Measurements from ENCODE around the gene ATG4A. TPM values are rescaled to one million over a fixed set of nuclear protein-coding genes. Genes with fewer than 3 reads are reported as not detected.

ATG4A gene
- total RNA-seq, 1 donor from 2014 or later: 16.9 TPM

- TF ChIP-seq CTCF (IDR thresholded peaks at IDR 0.05): peak; percentile 8
- Histone ChIP-seq H3K27me3 (no peaks in the 10 kb centered on the region), H3K4me3 (no peak overlapping the region), H3K36me3 (no peaks in the 10 kb centered on the region), H3K4me1 (no peaks in the 10 kb centered on the region), H3K9me3 (no peaks in the 10 kb centered on the region), H3K27ac (no peak overlapping the region)
- intact Hi-C loops (cut with DNase I): no loop called here
- peak; percentile 21 for ATAC-seq
- DNase-seq: no peak
Measured at GRCh38 chrX:108165383-108166111, 74.0 kb downstream of the ATG4A start.

- no peak for TF ChIP-seq CTCF (IDR thresholded peaks at IDR 0.05)
- ATAC-seq (no peak), DNase-seq (no peak)
- Histone ChIP-seq H3K36me3 (no peaks in the 10 kb centered on the region), H3K27me3 (no peaks in the 10 kb centered on the region), H3K9me3 (no peaks in the 10 kb centered on the region), H3K4me1 (no peaks in the 10 kb centered on the region), H3K27ac (no peak overlapping the region), H3K4me3 (no peak overlapping the region)
- intact Hi-C loops (cut with DNase I): no loop called here
Measured at GRCh38 chrX:108167211-108167872, 75.8 kb downstream of the ATG4A start.

- Histone ChIP-seq H3K36me3 (no peaks in the 10 kb centered on the region), H3K27me3 (no peaks in the 10 kb centered on the region), H3K4me1 (no peaks in the 10 kb centered on the region), H3K4me3 (no peak overlapping the region), H3K9me3 (no peaks in the 10 kb centered on the region), H3K27ac (no peak overlapping the region)
- ATAC-seq: no peak
- DNase-seq: no peak
- TF ChIP-seq CTCF (IDR thresholded peaks at IDR 0.05): no peak
- intact Hi-C loops (cut with DNase I): no loop called here
Measured at GRCh38 chrX:108168961-108169740, 77.6 kb downstream of the ATG4A start.

- H3K27ac ChIP-seq: no peak overlapping the region
- no peak for TF ChIP-seq CTCF (IDR thresholded peaks at IDR 0.05)
- no peaks in the 10 kb centered on the region for H3K9me3 ChIP-seq
- no peak overlapping the region for H3K4me3 ChIP-seq
- ATAC-seq (no peak), DNase-seq (no peak)
- H3K4me1 ChIP-seq: no peaks in the 10 kb centered on the region
- intact Hi-C loops (cut with DNase I): no loop called here
- no peaks in the 10 kb centered on the region for H3K27me3 ChIP-seq
- H3K36me3 ChIP-seq: no peaks in the 10 kb centered on the region
Measured at GRCh38 chrX:108169768-108170167, 78.2 kb downstream of the ATG4A start.

- no peak for TF ChIP-seq CTCF (IDR thresholded peaks at IDR 0.05)
- DNase-seq (no peak), ATAC-seq (no peak)
- Histone ChIP-seq H3K27me3 (no peaks in the 10 kb centered on the region), H3K36me3 (no peaks in the 10 kb centered on the region), H3K4me3 (no peak overlapping the region), H3K27ac (no peak overlapping the region), H3K4me1 (no peaks in the 10 kb centered on the region), H3K9me3 (no peaks in the 10 kb centered on the region)
- intact Hi-C loops (cut with DNase I): no loop called here
Measured at GRCh38 chrX:108171671-108172070, 80.1 kb downstream of the ATG4A start.

Data from upper lobe of right lung (tissue), 1 donor.